GM19467 (cell line): ENCODE data around the gene PLPPR5.

Source experiments
- ATAC-seq: cut with Tn5 transposase; IDR thresholded peaks from one replicate; pipeline ENCODE4 v1.9.1; 2021; ENCODE audit warnings: mild to moderate bottlenecking, moderate library complexity; ENCODE audit not compliant: unreplicated experiment

The PLPPR5 gene

DNA sequence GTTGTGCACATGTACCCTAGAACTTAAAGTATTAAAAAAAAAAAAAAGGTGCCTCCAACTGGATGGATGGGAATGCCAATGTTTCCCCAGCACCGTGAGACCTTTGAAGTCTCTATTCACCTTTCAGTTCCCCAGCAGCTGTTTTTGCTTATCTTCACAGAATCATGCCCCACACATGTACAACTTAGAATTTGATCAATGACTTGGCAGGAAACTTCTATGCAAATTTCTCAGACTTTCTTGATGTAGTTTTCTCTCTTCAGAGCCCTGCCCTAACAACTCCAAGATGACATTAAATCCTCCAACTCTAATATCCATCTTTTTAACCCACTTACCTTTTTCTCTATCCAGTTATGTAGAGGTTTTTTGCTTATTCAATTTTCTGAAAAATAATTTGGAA, 144.3 kb downstream of the PLPPR5 start:
- ATAC-seq = no peak

DNA sequence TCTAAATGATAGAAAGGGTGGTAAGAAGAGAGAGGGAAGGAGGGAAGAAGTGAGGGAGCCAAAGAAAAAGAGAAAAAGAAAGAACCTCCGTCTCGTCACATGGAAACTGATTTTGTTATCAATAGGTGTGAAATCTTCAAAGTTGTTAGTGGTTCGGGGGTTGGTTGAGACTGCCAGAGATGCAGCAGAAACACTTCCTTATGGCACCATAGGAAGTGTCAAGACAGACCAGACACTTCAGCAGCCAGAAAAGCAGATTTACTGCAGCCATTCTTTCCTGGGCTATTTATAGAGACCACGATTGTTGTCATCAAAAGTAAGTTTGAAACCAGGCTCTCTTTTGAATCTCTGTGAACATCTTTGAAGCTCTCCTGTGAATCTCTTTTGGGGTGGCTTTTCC, 150.5 kb downstream of the PLPPR5 start:
- no peak for ATAC-seq

DNA sequence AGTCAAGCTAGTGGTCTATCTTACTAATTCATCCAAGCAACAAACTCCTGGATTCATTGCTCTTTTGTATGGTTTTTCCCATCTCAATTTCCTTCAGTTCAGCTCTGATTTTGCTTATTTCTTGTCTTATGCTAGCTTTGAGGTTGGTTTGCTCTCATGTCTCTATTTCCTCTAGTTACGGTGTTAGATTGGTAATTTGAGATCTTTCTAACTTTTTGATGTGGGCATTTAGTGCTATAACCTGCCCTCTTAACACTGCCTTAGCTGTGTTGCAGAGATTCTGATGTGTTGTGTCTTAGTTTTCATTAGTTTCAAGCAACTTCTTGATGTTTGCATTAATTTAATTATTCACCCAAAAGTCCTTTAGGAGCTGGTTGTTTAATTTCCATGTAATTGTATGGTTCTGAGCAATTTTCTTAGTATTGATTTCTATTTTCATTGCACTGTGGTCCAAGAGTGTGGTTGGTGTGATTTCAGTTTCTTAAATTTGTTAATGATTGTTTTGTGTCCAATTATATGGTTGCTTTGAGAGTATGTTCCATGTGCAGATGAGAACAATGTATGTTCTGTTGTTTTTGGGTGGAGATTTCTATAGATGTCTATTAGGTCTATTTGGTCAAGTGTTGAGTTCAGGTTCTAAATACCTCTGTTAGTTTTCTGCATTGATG, 154.6 kb downstream of the PLPPR5 start:
- peak; percentile 85 for ATAC-seq

DNA sequence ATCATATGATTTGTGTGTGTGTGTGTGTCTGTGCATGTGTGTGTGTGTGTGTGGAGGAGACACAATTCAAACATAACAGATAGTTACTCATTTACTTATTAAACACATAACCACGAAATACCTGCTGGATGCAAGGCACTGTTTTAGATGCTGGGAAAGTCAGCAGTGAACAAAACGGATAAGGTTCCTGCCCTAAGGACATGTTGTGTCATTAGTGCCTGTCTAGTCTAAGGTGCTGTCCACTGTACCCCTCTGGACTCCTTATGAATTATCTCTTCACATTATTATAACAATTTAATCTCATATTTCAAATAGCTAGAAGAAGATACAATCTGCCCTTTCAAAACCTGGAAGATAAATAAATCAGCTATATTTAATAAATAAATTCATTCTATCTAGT, 162.4 kb downstream of the PLPPR5 start:
- ATAC-seq = no peak
